NCI-H1092 (cell line): ENCODE data around the gene RGPD3.
"Not testable (repeated sequence)": the region's sequence is repeated elsewhere in the genome, so short reads cannot be mapped to it uniquely, and the experiment has no call there.

ENCODE experiments used
- DNase-seq: peaks from one replicate; lab custom pipeline; 2025; lab: John Stamatoyannopoulos, UW

The RGPD3 gene

DNA sequence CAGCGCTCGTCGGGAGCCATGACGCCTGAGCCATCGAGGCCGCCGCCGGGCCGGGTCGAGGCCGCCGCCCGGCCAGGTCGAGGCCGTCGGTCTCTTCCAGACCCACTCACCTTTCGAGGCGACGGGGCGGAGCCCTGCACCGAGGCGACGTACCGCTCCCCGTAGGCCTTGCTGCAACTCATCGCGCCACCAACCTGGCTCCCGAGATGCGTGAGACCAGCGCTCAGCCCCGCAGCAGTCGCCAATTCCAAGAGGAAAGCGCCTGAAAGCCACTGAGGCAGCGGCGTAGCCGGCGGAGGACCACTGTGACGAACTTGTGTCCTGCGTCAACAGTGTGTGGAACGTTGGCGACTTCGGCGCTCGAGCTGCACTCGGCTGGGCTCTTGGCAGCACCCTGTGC lies at the start of gene RGPD3:
Gene RGPD3, minus strand, starts transcription at position 307 of the 400 bp plus-strand sequence. Its CDS starts 125 bp downstream, at position 182.
- not testable (repeated sequence) for DNase-seq

DNA sequence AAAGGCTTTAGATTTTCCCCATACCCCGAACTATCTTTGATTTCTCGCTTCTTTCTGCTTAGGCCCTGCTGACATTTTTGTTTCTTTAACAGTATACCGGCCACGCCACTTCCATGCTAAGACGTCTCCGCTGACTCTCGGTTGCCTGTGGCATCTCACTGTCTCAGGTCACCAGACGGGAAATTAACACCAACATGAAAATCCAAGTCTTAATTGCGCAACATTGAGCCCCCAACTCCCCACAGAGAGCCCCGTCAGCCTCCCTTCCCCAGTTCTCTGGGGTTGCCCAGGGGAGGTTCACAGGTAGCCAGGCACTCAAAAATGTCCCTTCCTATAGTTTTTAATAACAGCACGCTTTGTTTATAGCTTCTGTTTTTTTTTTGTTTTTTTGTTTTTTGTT lies 49.1 kb upstream of the RGPD3 start:
- no peak for DNase-seq

DNA sequence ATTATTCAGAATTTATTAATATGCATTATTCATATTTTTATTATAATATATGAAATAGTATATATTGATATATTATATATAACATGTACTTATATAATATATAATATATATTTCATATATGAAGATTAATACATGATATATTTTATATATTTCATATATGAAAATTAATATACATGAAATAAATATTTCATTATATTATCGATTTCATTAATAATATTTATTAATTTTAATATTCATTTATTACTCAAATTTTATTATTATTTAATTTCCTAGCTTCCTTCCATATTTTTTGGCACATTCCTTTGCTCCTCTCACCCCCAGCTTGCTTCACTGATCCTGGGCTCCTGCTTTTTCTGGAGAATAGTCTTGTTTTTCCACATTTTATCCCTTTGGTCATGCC lies 48.7 kb upstream of the RGPD3 start:
- DNase-seq: no peak

DNA sequence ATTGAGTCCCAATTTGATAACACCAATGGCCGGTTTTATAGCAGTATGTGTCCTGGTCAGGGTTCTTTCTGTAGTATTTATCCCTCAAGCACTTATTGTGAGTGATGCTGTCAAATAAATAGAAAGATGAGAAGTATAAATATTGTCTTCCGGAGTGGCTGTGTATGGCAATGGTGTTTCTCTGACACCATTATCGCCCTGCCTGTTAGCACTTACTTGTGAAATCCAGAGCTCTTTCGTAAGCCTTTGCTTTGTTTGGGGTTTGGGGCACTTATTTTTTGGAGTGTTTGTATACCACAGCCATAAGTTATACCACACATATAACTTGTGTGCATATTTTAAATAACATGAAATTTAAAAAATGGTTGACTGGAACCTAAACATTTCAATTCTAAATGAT lies 48.2 kb upstream of the RGPD3 start:
- DNase-seq: no peak

DNA sequence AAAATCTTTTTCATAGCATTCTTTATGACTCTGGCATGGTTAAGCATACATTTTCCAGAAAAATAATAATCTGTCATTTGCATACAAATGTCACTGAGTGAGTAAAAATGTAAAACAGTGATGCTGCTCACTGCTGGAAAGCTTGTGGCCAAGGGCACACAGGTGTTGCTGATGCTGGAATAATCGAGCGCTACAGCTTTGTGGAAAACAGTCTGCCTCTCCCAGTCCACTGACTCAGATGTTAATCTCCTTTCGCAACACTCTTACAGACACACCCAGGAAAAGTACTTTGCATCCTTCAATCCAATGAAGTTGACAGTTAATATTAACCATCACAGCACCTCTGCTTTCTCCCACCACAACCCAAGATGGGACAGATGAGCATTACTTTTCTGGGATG lies 46.6 kb upstream of the RGPD3 start:
- DNase-seq: not testable (repeated sequence)

DNA sequence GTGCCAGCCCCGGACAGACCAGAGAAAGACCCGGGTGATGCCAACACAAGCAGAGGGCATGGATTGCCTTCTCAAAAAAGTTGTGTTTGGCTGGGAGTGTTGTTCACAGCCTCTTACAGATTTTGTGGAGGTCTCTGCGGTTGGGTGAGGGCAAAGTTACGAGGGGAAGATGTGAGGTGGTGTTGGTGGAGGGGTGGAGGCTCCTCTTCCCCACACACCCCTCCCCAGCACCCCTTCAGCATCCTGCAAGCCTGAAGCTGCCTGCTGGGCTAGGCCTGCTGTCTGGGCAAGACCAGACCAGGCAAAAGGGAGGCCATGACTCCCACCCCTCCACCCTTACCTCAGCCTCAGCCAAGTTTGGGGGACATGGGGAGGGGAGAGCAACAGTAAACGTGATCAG lies 45.2 kb upstream of the RGPD3 start:
- DNase-seq: not testable (repeated sequence)

DNA sequence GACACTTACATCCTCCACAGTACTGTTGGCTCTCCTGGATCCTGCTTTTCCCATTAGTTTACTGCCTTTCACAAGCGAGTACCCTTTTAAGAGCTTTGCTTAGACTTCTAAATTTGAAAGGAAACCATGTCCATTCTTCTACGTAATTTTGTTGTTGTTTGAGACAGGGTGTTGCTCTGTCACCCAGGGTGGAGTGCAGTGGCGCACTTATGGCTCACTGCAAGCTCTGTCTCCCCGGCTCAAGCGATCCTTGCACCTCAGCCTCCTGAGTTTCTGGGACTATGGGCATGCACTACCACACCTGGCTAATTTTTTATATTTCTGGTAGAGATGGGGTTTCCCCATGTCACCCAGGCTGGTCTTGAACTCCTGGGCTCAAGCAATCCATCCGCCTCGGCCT lies 43.7 kb upstream of the RGPD3 start:
- not testable (repeated sequence) for DNase-seq

DNA sequence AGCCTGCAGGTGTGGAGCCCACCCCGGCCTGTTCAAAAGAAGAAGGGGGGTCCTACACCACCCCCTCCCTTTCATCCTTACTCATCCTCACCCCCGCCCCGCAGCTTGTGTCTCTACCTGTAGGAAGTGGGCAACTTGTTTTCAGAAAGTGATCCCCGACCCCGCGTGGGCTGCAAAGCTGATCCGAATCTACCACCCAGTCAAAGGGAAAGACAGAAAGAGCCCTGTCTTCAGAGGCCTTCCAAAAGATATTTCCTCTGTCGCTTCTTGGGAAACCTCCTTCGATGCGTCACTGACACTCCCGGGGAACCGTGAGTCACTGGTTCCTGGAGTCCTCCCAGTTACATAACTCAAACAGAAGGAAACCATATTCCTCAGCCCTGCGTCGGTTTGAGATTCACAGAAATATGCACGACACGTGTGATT lies 43.3 kb upstream of the RGPD3 start:
- DNase-seq: not testable (repeated sequence)

DNA sequence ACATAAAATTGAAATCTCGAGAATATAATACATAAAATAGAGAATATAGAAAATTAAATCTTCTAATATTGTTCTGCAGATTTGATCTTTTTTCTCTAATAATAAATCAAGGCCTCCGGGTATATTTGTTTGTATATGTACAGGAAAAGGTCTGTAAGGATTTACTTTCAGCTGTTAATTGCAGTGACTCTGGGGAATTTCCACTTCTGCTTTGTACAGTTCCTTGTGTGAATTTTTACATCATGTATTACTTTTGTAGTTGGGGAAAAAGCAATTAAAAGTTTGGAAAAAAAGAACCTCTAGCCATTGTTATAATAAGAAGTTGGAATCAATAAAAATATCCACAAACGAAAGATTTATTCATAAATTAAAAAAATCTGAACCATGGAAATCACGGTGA lies 42.6 kb upstream of the RGPD3 start:
- not testable (repeated sequence) for DNase-seq

DNA sequence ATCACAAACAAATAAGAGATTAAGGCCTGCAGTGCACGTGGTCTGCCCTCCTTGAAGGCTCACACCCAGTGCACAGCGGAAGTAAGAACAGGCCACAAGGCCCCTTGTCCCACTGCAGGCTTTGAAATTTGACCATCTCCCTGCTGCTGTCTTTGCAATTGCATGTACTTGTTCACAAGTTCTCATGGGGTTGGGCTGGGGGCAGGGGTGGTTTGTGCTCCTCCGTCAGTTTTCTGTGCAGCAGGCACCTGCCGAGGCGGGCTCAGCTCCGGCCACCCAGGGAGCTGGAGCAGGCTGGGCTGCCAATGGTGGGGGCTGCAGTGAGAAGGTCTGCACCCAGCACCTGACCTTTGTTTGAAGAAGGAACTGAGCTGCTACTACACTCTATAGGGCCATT lies 41.2 kb upstream of the RGPD3 start:
- DNase-seq: not testable (repeated sequence)

DNA sequence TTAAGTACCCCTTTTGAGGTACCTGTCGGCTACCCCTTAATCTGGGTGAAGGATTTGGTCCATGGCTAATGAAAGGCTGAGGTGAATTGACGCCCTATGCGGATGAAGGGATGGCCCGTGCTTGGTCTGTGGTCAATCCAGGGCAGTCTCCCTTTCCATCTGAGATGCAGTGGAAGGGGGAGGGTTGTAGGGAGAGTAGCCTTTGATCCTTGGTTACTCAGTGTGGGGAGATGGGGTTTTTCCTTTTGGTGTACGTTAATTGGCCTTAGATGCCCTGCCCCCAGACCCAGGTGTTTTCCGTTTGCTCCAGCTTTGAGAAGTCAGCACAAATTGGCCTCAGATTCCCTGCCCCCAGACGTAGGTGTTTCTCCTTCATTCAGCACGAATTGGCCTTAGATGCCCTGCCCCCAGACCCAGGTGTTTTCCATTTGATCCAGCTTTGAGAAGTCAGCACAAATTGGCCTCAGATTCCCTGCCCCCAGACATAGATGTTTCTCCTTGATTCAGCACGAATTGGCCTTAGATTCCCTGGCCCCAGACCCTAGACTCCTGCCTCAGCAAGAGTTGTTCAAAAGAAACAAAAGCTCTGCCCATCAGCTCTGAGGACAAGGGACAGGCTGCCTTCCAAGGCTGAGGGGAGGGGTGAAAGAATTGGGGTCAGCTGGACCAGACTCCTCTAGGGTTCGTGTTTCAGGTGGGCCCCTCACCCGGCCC lies 40.6 kb upstream of the RGPD3 start:
- DNase-seq: not testable (repeated sequence)

DNA sequence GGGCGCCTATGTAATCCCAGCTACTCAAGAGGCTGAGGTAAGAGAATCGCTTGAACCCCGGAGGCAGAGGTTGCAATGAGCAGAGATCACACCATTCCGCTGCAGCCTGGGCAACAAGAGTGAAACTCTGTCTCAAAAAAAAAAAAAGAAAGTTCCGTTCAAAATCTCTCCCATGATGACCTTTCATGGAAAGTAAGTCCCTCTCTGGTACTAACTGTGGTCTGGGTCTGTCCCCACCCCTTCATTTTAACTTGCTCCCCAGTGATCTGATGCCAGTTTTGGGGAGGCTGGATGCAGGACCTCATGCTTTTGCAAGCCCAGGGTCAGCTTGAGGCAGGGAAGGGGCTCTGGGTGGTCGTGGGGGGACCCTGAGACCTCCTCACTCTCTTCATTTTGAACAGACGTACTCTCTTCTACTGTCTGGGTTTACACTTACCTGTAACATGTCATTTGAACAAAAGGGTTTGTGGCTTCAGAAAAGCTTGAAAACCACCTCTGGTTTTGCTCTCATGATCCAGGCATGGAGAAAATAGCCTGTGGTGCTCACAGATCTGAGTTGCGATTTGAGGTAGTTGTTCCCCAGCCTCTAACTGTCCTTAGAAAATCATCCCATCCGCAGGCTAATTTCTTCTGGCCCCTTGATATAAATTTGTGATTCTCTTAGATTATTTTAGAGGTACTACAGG lies 37.9 kb upstream of the RGPD3 start:
- DNase-seq: not testable (repeated sequence)

DNA sequence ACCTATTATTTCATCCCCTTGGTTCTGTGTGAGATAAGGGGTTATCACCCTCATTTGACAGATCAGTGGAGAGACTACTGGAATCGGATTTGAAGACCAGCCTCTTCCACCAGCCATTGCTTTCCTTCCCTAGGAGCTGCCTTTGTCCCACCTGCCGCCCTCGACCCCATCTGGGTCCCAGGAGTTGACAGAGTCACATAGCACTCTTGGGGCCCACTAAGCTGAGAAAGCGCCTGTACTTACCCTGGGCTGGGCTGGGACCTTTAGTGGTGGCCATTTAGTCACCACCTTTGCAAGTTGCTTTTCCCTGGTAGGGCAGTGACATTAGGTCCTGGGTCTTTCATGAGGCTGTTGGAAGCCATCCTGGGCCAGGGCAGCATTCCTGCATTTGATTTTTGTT lies 36.6 kb upstream of the RGPD3 start:
- DNase-seq: not testable (repeated sequence)

DNA sequence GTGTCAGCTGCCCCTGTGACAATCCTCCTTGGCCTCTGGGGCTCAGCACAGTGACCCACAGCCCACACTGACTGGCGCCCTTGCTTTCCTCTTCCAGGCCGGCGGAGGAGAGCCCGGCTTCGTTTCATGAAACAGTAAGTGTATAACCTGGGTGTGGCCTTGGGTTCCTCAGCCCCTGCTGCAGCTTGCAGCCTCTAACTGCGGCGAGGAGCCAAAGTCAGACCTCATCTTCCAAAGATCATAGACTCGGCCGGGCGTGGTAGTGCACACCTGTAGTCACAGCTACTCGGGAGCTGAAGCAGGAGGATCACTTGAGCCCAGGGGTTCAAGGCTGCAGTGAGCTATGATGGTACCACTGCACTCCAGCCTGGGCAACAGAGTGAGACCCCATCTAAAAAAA lies 36.0 kb upstream of the RGPD3 start:
- DNase-seq: not testable (repeated sequence)

DNA sequence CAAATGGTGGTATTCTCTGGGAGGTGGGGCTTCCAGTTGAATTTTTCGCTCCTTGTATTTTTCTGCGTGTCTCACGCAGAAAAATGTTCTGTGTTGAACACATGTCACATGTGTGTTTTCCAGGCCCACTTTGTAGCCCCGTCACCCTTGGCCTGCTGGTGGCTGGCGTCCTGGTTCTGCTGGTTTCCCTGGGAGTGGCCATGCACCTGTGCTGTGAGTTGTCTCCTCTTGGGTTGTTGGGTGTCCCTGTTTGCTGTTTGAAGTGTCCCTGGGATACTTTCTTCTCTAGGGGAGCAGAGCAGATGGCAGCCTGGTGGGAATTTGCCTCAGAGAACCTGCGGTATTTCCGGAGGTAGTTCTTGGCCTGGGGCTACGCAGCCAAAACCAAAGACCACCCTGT lies 34.1 kb upstream of the RGPD3 start:
- DNase-seq: not testable (repeated sequence)

DNA sequence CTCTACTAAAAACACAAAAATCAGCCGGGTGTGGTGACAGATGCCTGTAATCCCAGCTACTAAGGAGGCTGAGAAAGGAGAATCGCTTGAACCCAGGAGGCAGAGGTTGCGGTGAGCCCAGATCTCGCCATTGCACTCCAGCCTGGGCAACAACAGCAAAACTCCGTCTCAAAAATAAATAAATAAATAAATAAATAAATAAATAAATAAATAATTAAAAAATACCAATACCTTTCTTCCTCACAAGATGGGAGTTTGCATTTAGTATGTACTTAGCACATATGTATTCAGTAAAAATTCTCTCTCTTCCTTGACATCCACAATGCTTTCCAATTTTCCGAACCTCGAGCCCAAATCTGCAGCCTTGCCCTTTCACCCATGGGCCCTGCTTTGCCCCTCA lies 32.1 kb upstream of the RGPD3 start:
- not testable (repeated sequence) for DNase-seq

DNA sequence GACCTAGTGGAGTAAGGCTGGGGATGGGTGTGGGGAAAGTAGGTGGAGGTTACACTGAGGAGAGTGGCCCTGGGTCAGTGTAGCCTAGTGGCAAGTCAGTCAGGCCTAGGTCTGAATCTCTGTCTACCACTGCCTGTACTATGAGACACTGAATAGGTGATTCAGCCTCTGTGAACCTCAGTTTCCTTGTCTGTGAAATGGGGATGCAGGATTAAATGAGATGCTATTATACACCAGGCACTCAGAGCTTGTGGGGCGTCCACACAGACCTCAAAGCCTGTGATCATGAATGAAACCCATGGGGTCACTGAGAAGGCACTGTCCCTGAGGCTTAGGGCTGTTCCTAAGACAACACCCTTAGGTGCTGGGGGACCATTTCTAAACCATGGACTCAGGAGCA lies 30.3 kb upstream of the RGPD3 start:
- not testable (repeated sequence) for DNase-seq

DNA sequence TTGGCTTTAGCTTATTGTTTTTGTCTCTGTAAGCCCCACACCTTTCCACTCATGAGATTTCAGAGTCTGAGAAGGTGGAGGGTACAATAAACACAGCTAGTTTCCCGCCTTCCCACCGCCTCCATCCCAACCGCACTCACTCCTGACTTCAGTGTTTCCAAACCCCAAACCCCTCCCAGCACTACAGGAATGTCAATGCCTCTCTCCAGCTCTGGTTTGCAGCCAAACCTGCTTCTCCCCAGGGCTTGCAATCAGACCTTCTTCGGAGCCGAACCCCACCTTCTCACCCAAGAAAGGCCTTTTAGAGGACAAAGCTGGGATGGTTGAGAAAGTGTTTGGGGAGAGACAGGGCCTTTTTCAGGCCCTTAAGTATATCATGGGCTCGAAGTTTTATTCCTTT lies 24.7 kb upstream of the RGPD3 start:
- not testable (repeated sequence) for DNase-seq

DNA sequence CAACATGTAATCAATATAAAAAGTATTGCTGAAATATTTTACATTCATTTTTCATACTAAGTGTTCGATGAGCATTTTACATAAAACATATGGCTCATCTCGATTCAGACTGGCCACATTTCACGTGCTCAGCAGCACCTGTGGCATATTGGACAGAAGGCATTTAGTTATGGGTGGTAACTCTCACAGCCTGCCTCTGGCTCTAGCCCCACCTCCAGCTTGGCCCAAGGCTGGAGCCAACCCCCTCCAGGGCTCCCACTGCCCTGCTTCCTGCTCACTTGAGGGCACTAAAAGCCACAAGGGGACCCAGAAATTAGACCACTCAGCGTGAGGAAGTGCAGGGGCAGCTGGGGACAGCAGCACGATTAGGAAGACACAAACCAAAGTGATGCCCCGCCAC lies 24.2 kb upstream of the RGPD3 start:
- DNase-seq: not testable (repeated sequence)

DNA sequence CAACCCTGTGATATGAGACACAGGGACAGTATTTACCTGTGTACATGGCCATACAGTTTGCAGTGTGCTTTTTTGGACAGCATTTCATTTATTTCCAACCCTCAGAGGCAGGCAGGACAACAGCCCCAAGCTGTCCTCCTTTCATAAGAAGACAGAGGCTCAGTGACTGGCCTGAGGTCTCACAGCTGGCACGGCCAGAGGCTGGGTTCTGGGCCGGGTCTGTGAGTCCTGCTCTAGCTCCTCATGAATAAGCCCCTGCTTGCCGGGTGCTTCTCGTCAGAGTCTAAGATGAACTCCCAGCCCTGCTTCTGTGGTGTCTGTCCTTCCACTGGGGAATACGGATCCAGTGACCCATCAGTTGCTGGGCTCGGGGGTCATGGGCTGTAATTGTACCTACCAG lies 21.5 kb upstream of the RGPD3 start:
- not testable (repeated sequence) for DNase-seq

DNA sequence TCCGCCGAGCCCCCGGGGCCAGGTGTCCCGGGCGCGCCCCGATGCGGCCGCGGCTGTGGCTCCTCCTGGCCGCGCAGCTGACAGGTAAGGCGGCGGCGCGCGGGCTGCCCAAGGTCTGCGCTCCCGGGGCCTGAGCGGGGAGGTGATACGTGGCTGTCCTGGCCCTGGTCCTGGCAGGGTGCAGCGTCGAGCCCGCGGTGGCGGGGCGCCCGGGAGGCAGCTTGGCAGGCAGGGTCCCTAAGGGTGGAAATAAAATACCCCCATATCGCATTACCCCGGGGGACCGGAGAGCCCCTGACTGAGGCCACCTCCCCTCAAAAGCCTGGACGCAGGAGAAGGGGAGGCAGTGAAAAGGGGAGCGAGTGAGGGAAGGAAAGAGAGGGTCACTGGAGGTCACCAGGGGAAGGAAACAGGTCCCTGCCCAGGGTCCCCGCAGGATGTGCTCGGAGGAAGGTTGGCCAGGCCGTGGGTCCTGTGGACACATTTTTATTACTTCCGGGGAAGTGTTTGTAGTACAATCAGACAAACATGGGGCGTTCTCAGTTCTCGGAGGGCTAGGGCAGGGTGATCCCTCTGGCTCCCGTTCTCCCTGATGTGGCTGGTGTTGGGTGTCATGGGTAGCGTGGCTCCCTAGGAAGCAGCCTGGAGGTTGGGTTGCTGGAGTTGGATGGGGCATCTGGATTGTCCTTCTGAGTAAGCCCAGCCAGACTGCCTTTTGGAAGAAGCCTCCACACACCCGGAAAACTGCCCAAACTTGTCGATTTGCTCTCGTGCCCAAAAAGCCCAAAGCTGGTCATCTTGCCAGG lies 19.4 kb upstream of the RGPD3 start:
- not testable (repeated sequence) for DNase-seq

DNA sequence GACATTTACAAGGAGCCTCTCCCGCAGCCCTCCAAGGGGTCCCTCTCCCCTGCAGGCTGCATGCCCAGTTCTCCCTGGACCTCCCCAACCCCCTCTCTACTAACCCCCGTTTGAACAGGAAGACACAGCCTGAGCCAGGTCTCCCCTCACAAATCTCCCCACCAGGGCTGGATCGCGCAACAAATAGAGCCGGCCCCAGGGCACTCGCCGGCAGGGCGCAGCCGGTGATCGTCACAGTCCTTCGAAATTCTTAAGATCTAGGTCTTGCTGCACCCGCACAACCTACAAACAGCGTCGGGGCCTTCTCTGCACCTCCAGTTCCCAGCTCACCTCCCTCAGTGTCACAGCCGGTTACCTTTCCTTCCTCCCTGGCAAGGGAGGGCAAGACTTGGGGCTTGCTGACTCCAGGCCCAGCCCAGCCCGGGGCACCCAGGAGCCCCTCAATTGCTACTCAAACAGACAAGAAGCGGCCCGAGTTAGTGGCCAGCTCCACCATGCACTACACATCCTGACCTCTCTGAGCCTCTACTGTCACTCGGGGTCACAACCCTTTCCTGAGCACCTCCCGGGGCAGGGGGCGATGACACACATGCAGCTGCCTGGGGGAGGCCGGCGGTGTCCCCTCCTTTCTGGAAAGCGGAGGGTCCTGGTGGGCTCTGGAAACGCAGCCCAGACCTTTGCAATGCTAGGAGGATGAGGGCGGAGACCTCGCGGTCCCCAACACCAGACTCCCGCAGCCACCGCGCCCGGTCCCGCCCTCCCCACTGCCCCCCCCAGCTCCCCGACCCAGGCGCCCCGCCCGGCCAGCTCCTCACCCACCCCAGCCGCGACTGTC lies 18.6 kb upstream of the RGPD3 start, which contains the start of gene CD8B2:
Gene CD8B2, plus strand, starts transcription at position 814 of the 835 bp plus-strand sequence. CDS start 63 bp downstream, outside the sequence.
- not testable (repeated sequence) for DNase-seq
